Middle frontal gyrus (tissue), 1 donor: ENCODE results near the gene HCN2.
"Not testable (repeated sequence)": the region's sequence is repeated elsewhere in the genome, so short reads cannot be mapped to it uniquely, and the experiment has no call there.

Experiments used
- DNase-seq: peaks from one replicate; pipeline ENCODE4 v3.0.0-alpha.2; 2015; ENCODE audit warnings: low spot score; ENCODE audit errors: extremely low spot score

The HCN2 gene

GRCh38 chr19:618247-618619, 28.6 kb downstream of the HCN2 start:
- DNase-seq: no peak

GRCh38 chr19:618674-619285, 29.1 kb downstream of the HCN2 start:
- no peak for DNase-seq

GRCh38 chr19:619286-620002, 29.8 kb downstream of the HCN2 start:
- no peak for DNase-seq

- no peak for DNase-seq
Observed at GRCh38 chr19:620166-620862, 30.6 kb downstream of the HCN2 start.

- not testable (repeated sequence) for DNase-seq
Observed at GRCh38 chr19:621191-621590, 31.5 kb downstream of the HCN2 start.

GRCh38 chr19:621819-622218, 32.1 kb downstream of the HCN2 start:
- DNase-seq: no peak

GRCh38 chr19:622666-623065, 33.0 kb downstream of the HCN2 start:
- no peak for DNase-seq

GRCh38 chr19:623175-623916, 33.7 kb downstream of the HCN2 start:
- no peak for DNase-seq

- DNase-seq: no peak
Observed at GRCh38 chr19:623974-624373, 34.3 kb downstream of the HCN2 start.

GRCh38 chr19:624433-625109, 34.9 kb downstream of the HCN2 start:
- no peak for DNase-seq

- no peak for DNase-seq
Observed at GRCh38 chr19:625257-625656, 35.6 kb downstream of the HCN2 start.

- DNase-seq: not testable (repeated sequence)
Observed at GRCh38 chr19:626566-626965, 36.9 kb downstream of the HCN2 start.

GRCh38 chr19:628168-628567, 38.5 kb downstream of the HCN2 start:
- no peak for DNase-seq

- not testable (repeated sequence) for DNase-seq
Observed at GRCh38 chr19:629515-629914, 39.8 kb downstream of the HCN2 start.

- DNase-seq: no peak
Observed at GRCh38 chr19:629961-630714, 40.5 kb downstream of the HCN2 start.

- DNase-seq: no peak
Observed at GRCh38 chr19:632579-633067, 42.9 kb downstream of the HCN2 start.

- peak; percentile 89 for DNase-seq
Observed at GRCh38 chr19:633068-633785, 43.5 kb downstream of the HCN2 start, which contains the start of gene POLRMT. Gene POLRMT, minus strand, starts transcription at chr19:633537. Its CDS starts 25 bp downstream, at chr19:633512.

- no peak for DNase-seq
Observed at GRCh38 chr19:633786-634639, 44.3 kb downstream of the HCN2 start.
